Testis (tissue), 3 donors: Measurements from ENCODE around the gene MOK. TPM values are rescaled to one million over a fixed set of nuclear protein-coding genes. Genes with fewer than 3 reads are reported as not detected.
"Not testable (repeated sequence)": the region's sequence is repeated elsewhere in the genome, so short reads cannot be mapped to it uniquely, and the experiment has no call there.

Source experiments
- DNase-seq: peaks from one replicate; pipeline ENCODE4 v3.0.0-alpha.2; 2019
- H3K27ac ChIP-seq, 2 donors: fragments of 200-600 bp; sonication (generic); one replicate each; pipeline ENCODE4 v1.5.1; 2019
- H3K27me3 ChIP-seq: fragments of 200-600 bp; sonication (generic); one replicate; pipeline ENCODE4 v1.5.1; 2019
- H3K36me3 ChIP-seq: fragments of 200-600 bp; sonication (generic); one replicate; pipeline ENCODE4 v1.5.1; 2017; ENCODE audit warnings: low read depth; ENCODE audit errors: missing control alignments
- H3K4me1 ChIP-seq: fragments of 200-600 bp; sonication (generic); one replicate; pipeline ENCODE4 v1.5.1; 2019
- H3K4me3 ChIP-seq, 2 donors: fragments of 200-600 bp; sonication (generic); one replicate each; pipeline ENCODE4 v1.5.1; 2017 to 2019
- H3K9me3 ChIP-seq: fragments of 200-600 bp; sonication (generic); one replicate; pipeline ENCODE4 v1.5.1; 2017
- POLR2A ChIP-seq: fragments of 450-650 bp; IDR thresholded peaks from one replicate; pipeline ENCODE4 v1.6.1; 2017; ENCODE audit warnings: antibody characterized with exemption, mild to moderate bottlenecking, moderate library complexity
- WGBS, 2 donors: methylation state at CpG; one replicate each; pipeline ENCODE4 v1.1.5; 2018; 5-methylcytosine and 5-hydroxymethylcytosine counted together
- intact Hi-C: fragments of 100-400 bp; cut with DNase I; formaldehyde crosslinking; loops from one replicate; pipeline ENCODE4 v1.15.1; 2023; ENCODE audit warnings: low total_unique reads
- polyA plus RNA-seq: library from polyadenylated mRNA; stranded (reverse); fragments of 350-450 nt; fragmentation: Illumina TruSeq; extraction: RNeasy Lipid Tissue Mini Kit (QIAGEN cat#74804); gene quantifications from one replicate; pipeline ENCODE4 v1.2.3, GENCODE V29; 2014; ENCODE audit warnings: low read depth, low replicate concordance; ENCODE audit not compliant: insufficient read depth
- total RNA-seq, 2 donors: library from RNA; depleted of rRNA; stranded (reverse); fragments of >200 nt; gene quantifications; one replicate each; pipeline ENCODE4 v1.2.3, GENCODE V29; 2016
- TF ChIP-seq, protein P1 (sequence below), 3 experiments: fragments of 450-650 bp in 2 of 3; fragments of 200-600 bp in 1 of 3; sonication (generic) in 1 of 3; IDR thresholded peaks; one replicate each; pipeline ENCODE4 v1.5.1; 2016 to 2019; ENCODE audit warnings: antibody characterized with exemption in 3 of 3, mild to moderate bottlenecking in 2 of 3, moderate library complexity in 1 of 3

The MOK gene
- total and polyA plus RNA-seq, 3 donors from 2014 or later: 157 to 188 (median 171) TPM

- H3K36me3 ChIP-seq: peaks cover 4% of the 10 kb centered on the region
- DNase-seq: no peak
- H3K27ac ChIP-seq: no peak overlapping the region
- H3K27me3 ChIP-seq: no peaks in the 10 kb centered on the region
- peaks cover 6% of the 10 kb centered on the region for H3K4me1 ChIP-seq
- H3K4me3 ChIP-seq: no peak overlapping the region
- H3K9me3 ChIP-seq: no peaks in the 10 kb centered on the region
- 89 to 91% methylated on average over 13 of the region's 13 CpGs for WGBS, 2 donors
- no peak for TF ChIP-seq POLR2A
- TF ChIP-seq, protein P1, sequence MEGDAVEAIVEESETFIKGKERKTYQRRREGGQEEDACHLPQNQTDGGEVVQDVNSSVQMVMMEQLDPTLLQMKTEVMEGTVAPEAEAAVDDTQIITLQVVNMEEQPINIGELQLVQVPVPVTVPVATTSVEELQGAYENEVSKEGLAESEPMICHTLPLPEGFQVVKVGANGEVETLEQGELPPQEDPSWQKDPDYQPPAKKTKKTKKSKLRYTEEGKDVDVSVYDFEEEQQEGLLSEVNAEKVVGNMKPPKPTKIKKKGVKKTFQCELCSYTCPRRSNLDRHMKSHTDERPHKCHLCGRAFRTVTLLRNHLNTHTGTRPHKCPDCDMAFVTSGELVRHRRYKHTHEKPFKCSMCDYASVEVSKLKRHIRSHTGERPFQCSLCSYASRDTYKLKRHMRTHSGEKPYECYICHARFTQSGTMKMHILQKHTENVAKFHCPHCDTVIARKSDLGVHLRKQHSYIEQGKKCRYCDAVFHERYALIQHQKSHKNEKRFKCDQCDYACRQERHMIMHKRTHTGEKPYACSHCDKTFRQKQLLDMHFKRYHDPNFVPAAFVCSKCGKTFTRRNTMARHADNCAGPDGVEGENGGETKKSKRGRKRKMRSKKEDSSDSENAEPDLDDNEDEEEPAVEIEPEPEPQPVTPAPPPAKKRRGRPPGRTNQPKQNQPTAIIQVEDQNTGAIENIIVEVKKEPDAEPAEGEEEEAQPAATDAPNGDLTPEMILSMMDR (IDR thresholded peaks at IDR 0.05): no peak
- intact Hi-C loops: no loop called here
These were observed 29.1 kb upstream of the MOK start for GRCh38 chr14:102333795-102334705.

DNA sequence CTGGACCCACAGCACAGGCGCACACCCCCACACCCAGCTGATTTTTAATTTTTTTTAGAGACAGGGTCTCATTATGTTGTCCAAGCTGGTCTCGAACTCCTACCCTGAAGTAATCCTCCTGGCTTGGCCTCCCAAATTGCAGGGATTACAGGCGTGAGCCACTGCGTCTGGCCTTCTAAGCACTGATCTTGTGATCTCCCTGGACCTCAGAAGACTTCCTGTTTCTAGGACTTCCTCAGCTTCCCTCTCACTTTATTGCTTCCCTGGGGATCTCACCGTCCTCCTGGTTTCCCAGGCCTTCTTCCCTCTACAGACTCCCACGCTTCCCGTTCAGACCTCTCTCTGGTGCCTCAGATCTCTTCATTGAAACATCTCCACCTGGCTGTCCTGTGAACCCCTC, 28.4 kb upstream of the MOK start:
- TF ChIP-seq POLR2A: no peak
- TF ChIP-seq, protein P1 (IDR thresholded peaks at IDR 0.05): no peak
- 79 to 86% methylated on average over 7 of the region's 7 CpGs for WGBS, 2 donors
- Histone ChIP-seq H3K9me3 (no peaks in the 10 kb centered on the region), H3K36me3 (peaks cover 4% of the 10 kb centered on the region), H3K4me3 (no peak overlapping the region), H3K27ac (no peak overlapping the region), H3K27me3 (no peaks in the 10 kb centered on the region), H3K4me1 (peaks cover 6% of the 10 kb centered on the region)
- no peak for DNase-seq
- intact Hi-C loops: no loop called here

DNA sequence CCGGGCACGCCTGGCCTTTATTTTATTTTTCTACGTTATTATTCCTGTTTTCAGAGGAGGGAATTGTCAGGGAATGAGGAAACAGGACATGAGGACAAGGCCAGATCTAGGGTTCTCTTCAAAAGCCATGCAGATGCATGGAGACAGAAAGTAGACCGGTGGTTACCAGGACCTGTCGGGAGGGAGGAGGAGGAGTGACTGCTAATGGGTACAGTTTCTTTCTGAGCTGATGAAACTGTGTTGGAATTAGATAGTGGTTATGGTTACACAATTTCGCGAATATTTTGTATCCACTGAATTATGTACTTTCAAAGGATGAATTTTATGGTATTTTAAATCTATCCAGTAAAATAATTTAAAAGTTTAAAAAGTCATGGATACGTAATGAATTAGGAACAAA, 25.8 kb upstream of the MOK start:
- Histone ChIP-seq H3K4me1 (peaks cover 6% of the 10 kb centered on the region), H3K27me3 (no peaks in the 10 kb centered on the region), H3K27ac (peak overlapping the region in 1 of 2 donors; percentile 50), H3K36me3 (no peaks in the 10 kb centered on the region), H3K4me3 (no peak overlapping the region), H3K9me3 (no peaks in the 10 kb centered on the region)
- no peak for TF ChIP-seq POLR2A
- TF ChIP-seq, protein P1 (IDR thresholded peaks at IDR 0.05): no peak
- peak; percentile 61 for DNase-seq
- intact Hi-C loops: no loop called here
- WGBS, 2 donors: 77 to 80% methylated on average over 8 of the region's 8 CpGs

DNA sequence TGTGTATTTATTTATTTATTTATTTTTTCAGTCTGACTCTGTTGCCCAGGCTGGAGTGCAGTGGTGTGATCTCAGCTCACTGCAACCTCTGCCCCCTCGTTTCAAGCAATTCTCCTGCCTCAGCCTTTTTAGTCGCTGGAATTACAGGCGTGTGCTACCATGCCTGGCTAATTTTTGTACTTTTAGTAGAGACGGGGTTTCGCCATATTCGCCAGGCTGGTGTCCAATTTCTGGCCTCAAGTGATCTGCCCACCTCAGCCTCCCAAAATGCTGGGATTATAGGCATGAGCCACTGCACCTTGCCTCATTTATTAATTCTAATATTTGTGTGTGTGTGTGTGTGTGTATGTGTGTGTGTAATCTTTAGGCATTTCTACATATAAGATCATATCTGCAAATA, 24.4 kb upstream of the MOK start:
- intact Hi-C loops, H3K4me3 ChIP-seq, H3K9me3 ChIP-seq, H3K27me3 ChIP-seq, H3K36me3 ChIP-seq, H3K27ac ChIP-seq, DNase-seq, H3K4me1 ChIP-seq: not testable (repeated sequence)
- WGBS, 2 donors: 91% methylated on average over 6 of the region's 6 CpGs

- 92 to 93% methylated on average over 14 of the region's 14 CpGs for WGBS, 2 donors
- intact Hi-C loops: no loop called here
- DNase-seq: no peak
- H3K27me3 ChIP-seq: no peaks in the 10 kb centered on the region
- H3K27ac ChIP-seq: no peak overlapping the region
- H3K4me3 ChIP-seq: no peak overlapping the region
- H3K4me1 ChIP-seq: peaks cover 25% of the 10 kb centered on the region
- TF ChIP-seq, protein P1 (IDR thresholded peaks at IDR 0.05): no peak
- TF ChIP-seq POLR2A: no peak
- no peaks in the 10 kb centered on the region for H3K36me3 ChIP-seq
- no peaks in the 10 kb centered on the region for H3K9me3 ChIP-seq
These were observed 21.6 kb upstream of the MOK start for GRCh38 chr14:102326583-102326982.
